HCT116 (cell line): ENCODE results near the gene MDFI. TPM values are rescaled to one million over a fixed set of nuclear protein-coding genes. Genes with fewer than 3 reads are reported as not detected.

Source experiments
- ATAC-seq: fragments of 200-7000 bp; cut with Tn5 transposase; 2 replicates; pipeline ENCODE4 v1.9.1; 2020; ENCODE audit warnings: mild to moderate bottlenecking, moderate library complexity
- BruUV-seq: library from RNA; stranded (reverse); fragments of 400-500 nt; replicated peaks from 2 replicates; lab custom pipeline; 2021; lab: Mats Ljungman, UMichigan
- CTCF ChIA-PET: fragments of 300-600 bp; sonication (Branson Sonifier 250); formaldehyde crosslinking; loops from one replicate; lab custom pipeline; 2021; ENCODE audit warnings: antibody characterized with exemption; lab: Charles Lee
- POLR2A ChIA-PET: fragments of 300-600, 350-600 bp; sonication (Branson Sonifier 250); formaldehyde crosslinking; loops from one replicate; lab custom pipeline; 2021; ENCODE audit warnings: antibody characterized with exemption; lab: Charles Lee
- RAD21 ChIA-PET, 2 experiments: fragments of 300-600 bp; sonication (Branson Sonifier 250); formaldehyde crosslinking; loops; one replicate each; lab custom pipeline; 2023; ENCODE audit warnings: low total read pairs in 2 of 2; ENCODE audit not compliant: uncharacterized antibody in 2 of 2, unreplicated experiment in 2 of 2, low non-redundant PET in 1 of 2; lab: Charles Lee
- DNase-seq: peaks from one replicate; pipeline ENCODE4 v3.0.0-alpha.2; 2010; ENCODE audit warnings: low read depth, low spot score
- H2AFZ ChIP-seq: fragments of 200-600 bp; shearing (Covaris generic), sonication (generic); 2 replicates; pipeline ENCODE4 v1.6.1; 2017; ENCODE audit warnings: low read depth, mixed run types, mixed read lengths, antibody characterized with exemption, low read length; ENCODE audit not compliant: poor library complexity, severe bottlenecking
- H3K27ac ChIP-seq: 2 replicates; pipeline ENCODE4 v1.5.1; 2012; ENCODE audit warnings: low read depth, low read length
- H3K27me3 ChIP-seq: fragments of 200-600 bp; sonication (generic); 2 replicates; pipeline ENCODE4 v1.6.1; 2016; ENCODE audit warnings: mixed run types, low read length, mixed read lengths; ENCODE audit not compliant: insufficient read depth
- H3K36me3 ChIP-seq, 2 experiments: fragments of 200-500 bp in 1 of 2; fragments of 200-600 bp in 1 of 2; sonication (Bioruptor generic) in 1 of 2; sonication (generic) in 1 of 2; 2 replicates each; pipeline versions ENCODE4 v1.5.1 to v1.6.1; 2014 to 2016; ENCODE audit warnings: low read length in 2 of 2, inconsistent platforms in 1 of 2, mixed read lengths in 1 of 2, mixed run types in 1 of 2; ENCODE audit not compliant: insufficient read depth in 2 of 2, control insufficient read depth in 1 of 2
- H3K4me1 ChIP-seq, 2 experiments: fragments of 200-600 bp in 1 of 2; sonication (generic) in 1 of 2; 2 replicates each; pipeline versions ENCODE4 v1.5.1 to v1.6.1; 2012 to 2017; ENCODE audit warnings: low read length in 2 of 2, inconsistent platforms in 1 of 2, mild to moderate bottlenecking in 1 of 2, mixed read lengths in 1 of 2, mixed run types in 1 of 2, moderate library complexity in 1 of 2; ENCODE audit not compliant: insufficient read depth in 2 of 2, control insufficient read depth in 1 of 2
- H3K4me2 ChIP-seq: fragments of 200-600 bp; sonication (generic); 2 replicates; pipeline ENCODE4 v1.6.1; 2017; ENCODE audit warnings: mixed run types, low read length, mixed read lengths
- H3K4me3 ChIP-seq, 2 experiments: fragments of 200-600 bp in 1 of 2; sonication (generic) in 1 of 2; replicated peaks in 1 of 2; 2 replicates each; pipeline ENCODE4 v1.5.1; 2011 to 2016; ENCODE audit warnings: low read length in 2 of 2, control low read depth in 1 of 2, low read depth in 1 of 2, mild to moderate bottlenecking in 1 of 2, mixed read lengths in 1 of 2, mixed run types in 1 of 2
- H3K79me2 ChIP-seq: fragments of 200-600 bp; sonication (generic); 2 replicates; pipeline ENCODE4 v1.6.1; 2017; ENCODE audit warnings: mild to moderate bottlenecking, mixed run types, low read length, moderate library complexity, mixed read lengths; ENCODE audit not compliant: insufficient read depth
- H3K9ac ChIP-seq: fragments of 200-600 bp; sonication (generic); 2 replicates; pipeline ENCODE4 v1.6.1; 2016; ENCODE audit warnings: low read length, mixed read lengths
- H3K9me2 ChIP-seq: fragments of 200-600 bp; sonication (generic), shearing (Covaris generic); 2 replicates; pipeline ENCODE4 v1.6.1; 2017; ENCODE audit warnings: mixed run types, mild to moderate bottlenecking, moderate library complexity; ENCODE audit not compliant: insufficient read depth
- H3K9me3 ChIP-seq, 2 experiments: fragments of 200-500 bp in 1 of 2; fragments of 200-600 bp in 1 of 2; sonication (Bioruptor generic) in 1 of 2; sonication (generic) in 1 of 2; 2 replicates each; pipeline ENCODE4 v1.6.1; 2014 to 2017; ENCODE audit warnings: low read length in 2 of 2, mixed read lengths in 2 of 2, inconsistent platforms in 1 of 2, low read depth in 1 of 2, mild to moderate bottlenecking in 1 of 2, mixed run types in 1 of 2, moderate library complexity in 1 of 2; ENCODE audit not compliant: control insufficient read depth in 1 of 2, insufficient read depth in 1 of 2
- H4K20me1 ChIP-seq: fragments of 200-600 bp; sonication (generic), shearing (Covaris generic); 2 replicates; pipeline ENCODE4 v1.6.1; 2017; ENCODE audit warnings: mixed run types, mild to moderate bottlenecking, moderate library complexity; ENCODE audit not compliant: insufficient read depth
- ATF3 ChIP-seq: IDR thresholded peaks from 2 replicates; pipeline ENCODE4 v1.6.1; 2012
- CTCF ChIP-seq, 3 experiments: fragments of 200-600 bp in 1 of 3; sonication (generic) in 1 of 3; IDR thresholded peaks in 2 of 3; conservative IDR thresholded peaks in 1 of 3; 2 replicates each; pipeline ENCODE4 v1.5.1; 2012 to 2017; ENCODE audit warnings: low read depth in 2 of 3, low read length in 2 of 3, antibody characterized with exemption in 1 of 3, borderline replicate concordance in 1 of 3, control low read depth in 1 of 3, mild to moderate bottlenecking in 1 of 3, mixed read lengths in 1 of 3, mixed run types in 1 of 3, moderate library complexity in 1 of 3; ENCODE audit not compliant: insufficient read depth in 1 of 3
- EGR1 ChIP-seq: IDR thresholded peaks from 2 replicates; pipeline ENCODE4 v1.6.1; 2012; ENCODE audit warnings: low read depth
- ELF1 ChIP-seq: IDR thresholded peaks from 2 replicates; pipeline ENCODE4 v1.6.1; 2012; ENCODE audit warnings: low read depth, borderline replicate concordance
- EZH2 ChIP-seq: fragments of 200-600 bp; sonication (generic); IDR thresholded peaks from 2 replicates; pipeline ENCODE4 v1.6.1; 2017; ENCODE audit warnings: antibody characterized with exemption, mixed run types
- EZH2phosphoT487 ChIP-seq: fragments of 200-600 bp; IDR thresholded peaks from 2 replicates; pipeline ENCODE4 v1.6.1; 2018; ENCODE audit warnings: antibody characterized with exemption, borderline replicate concordance
- JUND ChIP-seq: IDR thresholded peaks from 2 replicates; pipeline ENCODE4 v1.6.1; 2012
- MAX ChIP-seq: IDR thresholded peaks from 2 replicates; pipeline ENCODE4 v1.6.1; 2012
- POLR2A ChIP-seq: IDR thresholded peaks from 2 replicates; pipeline ENCODE4 v1.7.0; 2011; ENCODE audit warnings: borderline replicate concordance; ENCODE audit not compliant: insufficient read depth, insufficient read length; ENCODE audit errors: extremely low read depth
- POLR2AphosphoS5 ChIP-seq: IDR thresholded peaks from 2 replicates; pipeline ENCODE4 v1.6.1; 2011; ENCODE audit warnings: mild to moderate bottlenecking, low read depth, low read length, moderate library complexity
- RAD21 ChIP-seq: IDR thresholded peaks from 2 replicates; pipeline ENCODE4 v1.6.1; 2012; ENCODE audit warnings: low read depth, mild to moderate bottlenecking
- REST ChIP-seq: IDR thresholded peaks from 2 replicates; pipeline ENCODE4 v1.6.1; 2012; ENCODE audit warnings: low read depth
- SIN3A ChIP-seq: IDR thresholded peaks from 2 replicates; pipeline ENCODE4 v1.6.1; 2012; ENCODE audit warnings: low read depth
- SRF ChIP-seq: IDR thresholded peaks from 2 replicates; pipeline ENCODE4 v1.6.1; 2012; ENCODE audit warnings: low read depth
- YY1 ChIP-seq: IDR thresholded peaks from 2 replicates; pipeline ENCODE4 v1.6.1; 2011; ENCODE audit warnings: low read length, low read depth, moderate library complexity, mild to moderate bottlenecking; ENCODE audit not compliant: insufficient replicate concordance; ENCODE audit errors: extremely low read depth
- ZBTB33 ChIP-seq: IDR thresholded peaks from 2 replicates; pipeline ENCODE4 v1.6.1; 2011; ENCODE audit warnings: mild to moderate bottlenecking, low read length, moderate library complexity; ENCODE audit not compliant: insufficient replicate concordance; ENCODE audit errors: extremely low read depth
- ZFX ChIP-seq: fragments of 450-650 bp; IDR thresholded peaks from 2 replicates; pipeline ENCODE4 v1.6.1; 2017
- intact Hi-C: fragments of 100-400 bp; cut with micrococcal nuclease; formaldehyde crosslinking; loops from 2 replicates; pipeline ENCODE4 v1.10.0; 2022
- total RNA-seq: library from RNA; stranded (reverse); gene quantifications from one replicate; pipeline ENCODE4 v1.2.1, GENCODE V29; 2021; ENCODE audit not compliant: unreplicated experiment

The MDFI gene
- total RNA-seq, 1 experiment from 2014 or later: 35.5 TPM

- ATAC-seq: no peak
- Histone ChIP-seq H3K4me1 (peaks cover 11 to 16% of the 10 kb centered on the region in 2 experiments), H4K20me1 (no peaks in the 10 kb centered on the region), H3K36me3 (peaks cover 3 to 8% of the 10 kb centered on the region in 2 experiments; a peak in 1 of 4 replicates)
- CTCF ChIA-PET: no interaction called here
- no peak for TF ChIP-seq CTCF (IDR thresholded peaks at IDR 0.05 in 2 of 3, conservative IDR thresholded peaks at IDR 0.05 in 1 of 3; ENCODE audit: borderline replicate concordance in 1 of 3, insufficient read depth in 1 of 3, low read depth in 2 of 3, low read length in 2 of 3)
- no peak for TF ChIP-seq EZH2phosphoT487
- TF ChIP-seq ZBTB33: no peak
- no peak for TF ChIP-seq RAD21
- no peak for TF ChIP-seq EZH2
- no peak for TF ChIP-seq SRF
- no peak for TF ChIP-seq MAX
- TF ChIP-seq POLR2AphosphoS5: no peak
- TF ChIP-seq EGR1: no peak
- TF ChIP-seq REST: no peak
- no peak for TF ChIP-seq JUND
- TF ChIP-seq ATF3: no peak
- no peak for TF ChIP-seq POLR2A
- TF ChIP-seq SIN3A: no peak
- TF ChIP-seq ELF1: no peak
- TF ChIP-seq ZFX: no peak
- TF ChIP-seq YY1: no peak
- TF ChIP-seq, all 23 proteins: peak for 0
- Histone ChIP-seq H3K4me2 (no peak overlapping the region), H3K79me2 (no peaks in the 10 kb centered on the region), H3K27me3 (no peaks in the 10 kb centered on the region), H3K9me2 (no peaks in the 10 kb centered on the region), H3K9me3 (no peaks in the 10 kb centered on the region), H2AFZ (no peak overlapping the region), H3K4me3 (no peak overlapping the region), H3K27ac (no peak overlapping the region), H3K9ac (no peak overlapping the region)
- intact Hi-C loops: no loop called here
- RAD21 ChIA-PET: no interaction called here
- POLR2A ChIA-PET: no interaction called here
- no TSS peak for BruUV-seq
- DNase-seq: no peak
Observed at GRCh38 chr6:41643899-41644269, 5.6 kb downstream of the MDFI start.
